SK-N-SH (cell line): ENCODE data around the gene SLC1A7.

Source experiments
- EZH2phosphoT487 ChIP-seq: fragments of 200-600 bp; sonication (generic); IDR thresholded peaks from 2 replicates; pipeline ENCODE4 v1.6.1; 2017; ENCODE audit warnings: low read depth, mixed run types, mild to moderate bottlenecking, antibody characterized with exemption, moderate library complexity, borderline replicate concordance
- GABPA ChIP-seq: IDR thresholded peaks from 2 replicates; pipeline ENCODE4 v1.4.0; 2012; ENCODE audit warnings: low read depth, mild to moderate bottlenecking
- JUND ChIP-seq: IDR thresholded peaks from 2 replicates; pipeline ENCODE4 v1.4.0; 2012
- POLR2AphosphoS5 ChIP-seq: IDR thresholded peaks from 2 replicates; pipeline ENCODE4 v1.6.1; 2012; ENCODE audit warnings: low read depth, low read length
- RAD21 ChIP-seq: IDR thresholded peaks from 2 replicates; pipeline ENCODE4 v1.6.1; 2012; ENCODE audit warnings: mild to moderate bottlenecking, low read length
- YY1 ChIP-seq: IDR thresholded peaks from 2 replicates; pipeline ENCODE4 v1.4.0; 2012; ENCODE audit warnings: low read depth, mild to moderate bottlenecking
- TF ChIP-seq, protein P1 (sequence below): fragments of 200-600 bp; sonication (generic); IDR thresholded peaks from 2 replicates; pipeline ENCODE4 v1.6.1; 2017; ENCODE audit warnings: antibody characterized with exemption, mild to moderate bottlenecking, moderate library complexity
- TF ChIP-seq, protein P2 (sequence below): IDR thresholded peaks from 2 replicates; pipeline ENCODE4 v1.4.0; 2012; ENCODE audit warnings: low read depth, borderline replicate concordance
- TF ChIP-seq, protein P3 (sequence below): IDR thresholded peaks from 2 replicates; pipeline ENCODE4 v1.4.0; 2012; ENCODE audit warnings: low read depth
- TF ChIP-seq, protein P4 (sequence below): IDR thresholded peaks from 2 replicates; pipeline ENCODE4 v1.6.1; 2012; ENCODE audit warnings: mild to moderate bottlenecking, low read depth, low read length, moderate library complexity
- TF ChIP-seq, protein P5 (sequence below): IDR thresholded peaks from 2 replicates; pipeline ENCODE4 v1.4.0; 2012; ENCODE audit warnings: low read depth, borderline replicate concordance

DNA sequence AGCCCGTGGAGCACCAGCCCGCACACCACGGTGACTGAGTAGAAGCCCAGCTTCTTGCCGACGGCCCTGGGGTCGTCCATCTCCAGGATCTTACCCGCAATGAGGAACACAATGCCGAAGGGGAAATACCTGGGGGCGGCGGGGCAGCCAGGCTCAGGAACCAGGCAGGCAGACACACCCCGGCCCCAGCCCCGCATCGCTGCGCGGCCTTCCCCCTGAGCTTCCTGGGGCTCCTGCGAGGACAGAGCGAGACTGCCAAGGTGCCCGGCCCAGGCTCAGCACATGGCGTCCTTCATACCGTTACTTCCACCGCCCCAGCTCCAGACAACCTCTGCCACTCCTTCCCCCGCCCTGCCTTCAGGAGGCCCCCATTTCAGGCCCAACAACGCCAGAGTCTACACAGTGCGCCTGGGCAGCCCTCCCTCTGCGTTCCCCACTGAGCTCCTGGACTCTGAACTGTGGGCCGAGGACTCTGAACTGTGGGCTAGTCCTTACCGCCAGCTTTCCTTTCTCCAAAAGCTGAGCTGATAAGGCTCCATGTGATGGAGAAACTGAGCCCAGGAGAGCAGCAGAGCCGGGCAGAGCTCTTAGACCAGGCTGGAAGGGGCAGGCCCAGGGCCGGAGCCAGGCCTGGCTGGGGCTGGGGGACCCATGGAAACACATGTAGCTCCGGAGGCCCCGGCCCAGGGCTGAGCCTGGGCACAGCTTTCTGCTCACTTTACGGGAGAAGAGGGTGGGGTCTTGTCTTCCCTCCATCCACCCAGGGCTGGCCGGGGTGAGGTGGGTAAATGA is 49.6 kb downstream of the SLC1A7 start:
- no peak for TF ChIP-seq EZH2phosphoT487
- TF ChIP-seq, protein P1, sequence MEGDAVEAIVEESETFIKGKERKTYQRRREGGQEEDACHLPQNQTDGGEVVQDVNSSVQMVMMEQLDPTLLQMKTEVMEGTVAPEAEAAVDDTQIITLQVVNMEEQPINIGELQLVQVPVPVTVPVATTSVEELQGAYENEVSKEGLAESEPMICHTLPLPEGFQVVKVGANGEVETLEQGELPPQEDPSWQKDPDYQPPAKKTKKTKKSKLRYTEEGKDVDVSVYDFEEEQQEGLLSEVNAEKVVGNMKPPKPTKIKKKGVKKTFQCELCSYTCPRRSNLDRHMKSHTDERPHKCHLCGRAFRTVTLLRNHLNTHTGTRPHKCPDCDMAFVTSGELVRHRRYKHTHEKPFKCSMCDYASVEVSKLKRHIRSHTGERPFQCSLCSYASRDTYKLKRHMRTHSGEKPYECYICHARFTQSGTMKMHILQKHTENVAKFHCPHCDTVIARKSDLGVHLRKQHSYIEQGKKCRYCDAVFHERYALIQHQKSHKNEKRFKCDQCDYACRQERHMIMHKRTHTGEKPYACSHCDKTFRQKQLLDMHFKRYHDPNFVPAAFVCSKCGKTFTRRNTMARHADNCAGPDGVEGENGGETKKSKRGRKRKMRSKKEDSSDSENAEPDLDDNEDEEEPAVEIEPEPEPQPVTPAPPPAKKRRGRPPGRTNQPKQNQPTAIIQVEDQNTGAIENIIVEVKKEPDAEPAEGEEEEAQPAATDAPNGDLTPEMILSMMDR: no peak
- TF ChIP-seq GABPA: no peak
- TF ChIP-seq, protein P2, sequence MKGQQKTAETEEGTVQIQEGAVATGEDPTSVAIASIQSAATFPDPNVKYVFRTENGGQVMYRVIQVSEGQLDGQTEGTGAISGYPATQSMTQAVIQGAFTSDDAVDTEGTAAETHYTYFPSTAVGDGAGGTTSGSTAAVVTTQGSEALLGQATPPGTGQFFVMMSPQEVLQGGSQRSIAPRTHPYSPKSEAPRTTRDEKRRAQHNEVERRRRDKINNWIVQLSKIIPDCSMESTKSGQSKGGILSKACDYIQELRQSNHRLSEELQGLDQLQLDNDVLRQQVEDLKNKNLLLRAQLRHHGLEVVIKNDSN: no peak
- no peak for TF ChIP-seq RAD21
- TF ChIP-seq, protein P3, sequence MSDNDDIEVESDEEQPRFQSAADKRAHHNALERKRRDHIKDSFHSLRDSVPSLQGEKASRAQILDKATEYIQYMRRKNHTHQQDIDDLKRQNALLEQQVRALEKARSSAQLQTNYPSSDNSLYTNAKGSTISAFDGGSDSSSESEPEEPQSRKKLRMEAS: no peak
- TF ChIP-seq, protein P4, sequence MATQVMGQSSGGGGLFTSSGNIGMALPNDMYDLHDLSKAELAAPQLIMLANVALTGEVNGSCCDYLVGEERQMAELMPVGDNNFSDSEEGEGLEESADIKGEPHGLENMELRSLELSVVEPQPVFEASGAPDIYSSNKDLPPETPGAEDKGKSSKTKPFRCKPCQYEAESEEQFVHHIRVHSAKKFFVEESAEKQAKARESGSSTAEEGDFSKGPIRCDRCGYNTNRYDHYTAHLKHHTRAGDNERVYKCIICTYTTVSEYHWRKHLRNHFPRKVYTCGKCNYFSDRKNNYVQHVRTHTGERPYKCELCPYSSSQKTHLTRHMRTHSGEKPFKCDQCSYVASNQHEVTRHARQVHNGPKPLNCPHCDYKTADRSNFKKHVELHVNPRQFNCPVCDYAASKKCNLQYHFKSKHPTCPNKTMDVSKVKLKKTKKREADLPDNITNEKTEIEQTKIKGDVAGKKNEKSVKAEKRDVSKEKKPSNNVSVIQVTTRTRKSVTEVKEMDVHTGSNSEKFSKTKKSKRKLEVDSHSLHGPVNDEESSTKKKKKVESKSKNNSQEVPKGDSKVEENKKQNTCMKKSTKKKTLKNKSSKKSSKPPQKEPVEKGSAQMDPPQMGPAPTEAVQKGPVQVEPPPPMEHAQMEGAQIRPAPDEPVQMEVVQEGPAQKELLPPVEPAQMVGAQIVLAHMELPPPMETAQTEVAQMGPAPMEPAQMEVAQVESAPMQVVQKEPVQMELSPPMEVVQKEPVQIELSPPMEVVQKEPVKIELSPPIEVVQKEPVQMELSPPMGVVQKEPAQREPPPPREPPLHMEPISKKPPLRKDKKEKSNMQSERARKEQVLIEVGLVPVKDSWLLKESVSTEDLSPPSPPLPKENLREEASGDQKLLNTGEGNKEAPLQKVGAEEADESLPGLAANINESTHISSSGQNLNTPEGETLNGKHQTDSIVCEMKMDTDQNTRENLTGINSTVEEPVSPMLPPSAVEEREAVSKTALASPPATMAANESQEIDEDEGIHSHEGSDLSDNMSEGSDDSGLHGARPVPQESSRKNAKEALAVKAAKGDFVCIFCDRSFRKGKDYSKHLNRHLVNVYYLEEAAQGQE: no peak
- TF ChIP-seq YY1: no peak
- TF ChIP-seq, protein P5, sequence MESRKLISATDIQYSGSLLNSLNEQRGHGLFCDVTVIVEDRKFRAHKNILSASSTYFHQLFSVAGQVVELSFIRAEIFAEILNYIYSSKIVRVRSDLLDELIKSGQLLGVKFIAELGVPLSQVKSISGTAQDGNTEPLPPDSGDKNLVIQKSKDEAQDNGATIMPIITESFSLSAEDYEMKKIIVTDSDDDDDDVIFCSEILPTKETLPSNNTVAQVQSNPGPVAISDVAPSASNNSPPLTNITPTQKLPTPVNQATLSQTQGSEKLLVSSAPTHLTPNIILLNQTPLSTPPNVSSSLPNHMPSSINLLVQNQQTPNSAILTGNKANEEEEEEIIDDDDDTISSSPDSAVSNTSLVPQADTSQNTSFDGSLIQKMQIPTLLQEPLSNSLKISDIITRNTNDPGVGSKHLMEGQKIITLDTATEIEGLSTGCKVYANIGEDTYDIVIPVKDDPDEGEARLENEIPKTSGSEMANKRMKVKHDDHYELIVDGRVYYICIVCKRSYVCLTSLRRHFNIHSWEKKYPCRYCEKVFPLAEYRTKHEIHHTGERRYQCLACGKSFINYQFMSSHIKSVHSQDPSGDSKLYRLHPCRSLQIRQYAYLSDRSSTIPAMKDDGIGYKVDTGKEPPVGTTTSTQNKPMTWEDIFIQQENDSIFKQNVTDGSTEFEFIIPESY: no peak
- no peak for TF ChIP-seq POLR2AphosphoS5
- TF ChIP-seq JUND: no peak
